ENCODE data around the gene PPP1R26. TPM values are rescaled to one million over a fixed set of nuclear protein-coding genes. Genes with fewer than 3 reads are reported as not detected.

The PPP1R26 gene
- total and polyA plus RNA-seq, 7 donors, result 2.0 to 9.5 (median 3.8) TPM

GRCh38 chr9:135473972-135474543 lies 5.5 kb upstream of the PPP1R26 start:
- DNase-seq (no peak), ATAC-seq (no peak)
- Histone ChIP-seq H3K9me3 (no peaks in the 10 kb centered on the region), H3K36me3 (ENCODE audit: insufficient read depth in 1 of 2, low read depth in 1 of 2) (no peaks in the 10 kb centered on the region), H3K27me3 (ENCODE audit: insufficient read depth in 3 of 3, low read length in 2 of 3) (peaks cover 0 to 60% (median 0%) of the 10 kb centered on the region in 3 donors), H3K27ac (no peak overlapping the region), H3K4me1 (no peaks in the 10 kb centered on the region), H3K4me3 (no peak overlapping the region)
- intact Hi-C loops (cut with DNase I), result no loop called here
- 63 to 68% (median 66%) methylated on average over 11 to 12 of the region's 12 CpGs for WGBS, 3 donors
- no peak for TF ChIP-seq CTCF (IDR thresholded peaks at IDR 0.05)

- TF ChIP-seq CTCF (IDR thresholded peaks at IDR 0.05), result no peak
- no peak for DNase-seq
Measured at GRCh38 chr9:135474915-135475314, 4.7 kb upstream of the PPP1R26 start.

GRCh38 chr9:135476561-135477355 lies 2.8 kb upstream of the PPP1R26 start:
- DNase-seq (no peak), ATAC-seq (no peak)
- WGBS, 3 donors, result 89 to 94% (median 92%) methylated on average over 10 of the region's 10 CpGs
- no peaks in the 10 kb centered on the region for H3K36me3 ChIP-seq (ENCODE audit: insufficient read depth in 1 of 2, low read depth in 1 of 2)
- TF ChIP-seq CTCF (IDR thresholded peaks at IDR 0.05), result no peak
- H3K4me1 ChIP-seq, result peaks cover 6% of the 10 kb centered on the region
- intact Hi-C loops (cut with DNase I), result no loop called here
- no peak overlapping the region for H3K4me3 ChIP-seq
- peaks cover 0 to 49% (median 0%) of the 10 kb centered on the region in 3 donors for H3K27me3 ChIP-seq (ENCODE audit: insufficient read depth in 3 of 3, low read length in 2 of 3)
- no peaks in the 10 kb centered on the region for H3K9me3 ChIP-seq
- H3K27ac ChIP-seq, result no peak overlapping the region

More at GRCh38 chr9:135474915-135475314, 4.7 kb upstream of the PPP1R26 start:
- Histone ChIP-seq H3K9me3 (no peaks in the 10 kb centered on the region), H3K36me3 (ENCODE audit: insufficient read depth in 1 of 2, low read depth in 1 of 2) (no peaks in the 10 kb centered on the region), H3K4me3 (no peak overlapping the region), H3K4me1 (no peaks in the 10 kb centered on the region), H3K27me3 (ENCODE audit: insufficient read depth in 3 of 3, low read length in 2 of 3) (peaks cover 0 to 52% (median 0%) of the 10 kb centered on the region in 3 donors), H3K27ac (no peak overlapping the region)
- ATAC-seq, result no peak
- intact Hi-C loops (cut with DNase I), result no loop called here
- WGBS, 3 donors, result 20 to 27% (median 25%) methylated on average over 12 of the region's 12 CpGs

GRCh38 chr9:135478191-135478590 lies 1.4 kb upstream of the PPP1R26 start:
- H3K27me3 ChIP-seq (ENCODE audit: insufficient read depth in 3 of 3, low read length in 2 of 3), result peaks cover 0 to 49% (median 0%) of the 10 kb centered on the region in 3 donors
- TF ChIP-seq CTCF (IDR thresholded peaks at IDR 0.05), result no peak
- H3K27ac ChIP-seq, result no peak overlapping the region
- intact Hi-C loops (cut with DNase I), result no loop called here
- 36 to 52% (median 38%) methylated on average over 10 of the region's 10 CpGs for WGBS, 3 donors
- no peak for DNase-seq
- no peaks in the 10 kb centered on the region for H3K9me3 ChIP-seq
- H3K4me1 ChIP-seq, result peaks cover 6% of the 10 kb centered on the region
- H3K4me3 ChIP-seq, result no peak overlapping the region
- no peaks in the 10 kb centered on the region for H3K36me3 ChIP-seq (ENCODE audit: insufficient read depth in 1 of 2, low read depth in 1 of 2)
- no peak for ATAC-seq
